RWPE1 (cell line): ENCODE results near the gene RBFOX1.

Source experiments
- CTCF ChIA-PET: fragments of 350-600 bp; sonication (Branson Sonifier 250); formaldehyde crosslinking; extraction: SDS; loops from one replicate; lab custom pipeline; 2021; lab: Yijun Ruan, JAX
- POLR2A ChIA-PET: fragments of 400-600 bp; formaldehyde crosslinking; extraction: SDS; loops from one replicate; lab custom pipeline; 2020; ENCODE audit warnings: antibody characterized with exemption; ENCODE audit not compliant: low non-redundant PET; lab: Yijun Ruan, JAX
- DNase-seq: peaks from one replicate; pipeline ENCODE4 v3.0.0; 2012; ENCODE audit warnings: low spot score
- H3K27ac ChIP-seq: fragments of 450-650 bp; 2 replicates; pipeline ENCODE4 v1.5.1; 2017
- CTCF ChIP-seq: fragments of 450-650 bp; conservative IDR thresholded peaks from 2 replicates; pipeline ENCODE4 v1.5.1; 2017; ENCODE audit warnings: low read depth, mild to moderate bottlenecking

RBFOX1 gene

GRCh38 chr16:7450440-7450839 lies 117.8 kb downstream of the RBFOX1 start:
- H3K27ac ChIP-seq, result no peak overlapping the region
- POLR2A ChIA-PET, result no interaction called here
- no peak for DNase-seq
- CTCF ChIA-PET, result no interaction called here
- TF ChIP-seq CTCF, result no peak

DNA sequence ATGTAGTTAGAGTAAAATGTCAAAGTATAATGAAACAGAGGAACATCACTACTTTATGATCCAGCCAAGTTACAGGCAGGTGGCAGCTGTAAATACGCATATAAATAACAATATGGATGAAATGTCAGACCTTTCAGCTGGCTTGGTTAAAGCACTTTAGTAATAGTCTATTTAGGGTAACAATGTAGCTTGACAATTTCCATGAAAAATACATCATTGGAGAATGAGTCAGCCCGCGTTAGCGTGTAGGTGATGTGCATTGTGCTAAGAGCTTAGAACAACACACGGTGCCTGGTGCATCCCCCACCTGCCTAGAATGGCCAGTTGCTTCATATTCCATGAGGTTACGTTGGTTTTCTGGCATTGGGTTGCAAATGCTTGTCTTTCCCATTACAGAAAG lies 119.4 kb downstream of the RBFOX1 start:
- H3K27ac ChIP-seq, result no peak overlapping the region
- CTCF ChIA-PET, result interaction anchor here (0.6 kb wide), 1 partner anchor 20 kb away, joined by 3 read pairs; no protein-coding TSS in a partner anchor
- DNase-seq, result no peak
- POLR2A ChIA-PET, result no interaction called here
- TF ChIP-seq CTCF, result no peak

GRCh38 chr16:7456211-7456610 lies 123.6 kb downstream of the RBFOX1 start:
- H3K27ac ChIP-seq, result no peak overlapping the region
- ChIA-PET CTCF (no interaction called here), POLR2A (no interaction called here)
- TF ChIP-seq CTCF, result no peak
- no peak for DNase-seq

- no peak overlapping the region for H3K27ac ChIP-seq
- no peak for TF ChIP-seq CTCF
- DNase-seq, result no peak
- ChIA-PET POLR2A (no interaction called here), CTCF (no interaction called here)
These were observed 125.5 kb downstream of the RBFOX1 start for GRCh38 chr16:7458144-7458543.

GRCh38 chr16:7470344-7470743 lies 137.7 kb downstream of the RBFOX1 start:
- no peak for DNase-seq
- ChIA-PET POLR2A (no interaction called here), CTCF (no interaction called here)
- H3K27ac ChIP-seq, result no peak overlapping the region
- no peak for TF ChIP-seq CTCF

DNA sequence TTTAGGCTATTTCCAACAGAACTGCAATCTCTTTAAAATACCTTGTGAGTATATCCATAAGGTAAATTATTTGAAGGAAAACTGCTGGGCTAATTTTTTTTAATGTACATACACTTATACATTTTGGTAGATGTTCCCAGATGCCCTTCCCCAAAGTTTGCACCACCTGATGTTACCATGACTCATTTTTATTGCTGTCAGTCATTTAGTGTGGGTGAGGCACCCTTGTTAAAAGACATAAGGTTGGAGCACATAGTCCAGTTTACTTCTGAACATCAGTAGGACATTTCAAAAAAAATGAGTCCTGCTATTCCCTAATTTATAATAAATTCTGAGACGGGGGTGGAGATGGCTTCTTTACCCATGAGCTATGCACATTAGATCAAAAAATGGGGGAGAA lies 138.6 kb downstream of the RBFOX1 start:
- ChIA-PET POLR2A (no interaction called here), CTCF (no interaction called here)
- no peak for TF ChIP-seq CTCF
- DNase-seq, result no peak
- H3K27ac ChIP-seq, result no peak overlapping the region

GRCh38 chr16:7482032-7482431 lies 149.4 kb downstream of the RBFOX1 start:
- H3K27ac ChIP-seq, result no peak overlapping the region
- no peak for DNase-seq
- ChIA-PET CTCF (no interaction called here), POLR2A (no interaction called here)
- no peak for TF ChIP-seq CTCF
